GM19240 (cell line): ENCODE results near the gene PPP6R1.

Experiments used
- DNase-seq: peaks from one replicate; pipeline ENCODE4 v3.0.0; 2011; ENCODE audit warnings: low spot score; ENCODE audit not compliant: insufficient read length

Gene PPP6R1

GRCh38 chr19:55283548-55284377 lies 24.9 kb upstream of the PPP6R1 start, which contains the start of gene BRSK1:
Gene BRSK1 (plus strand): TSS chr19:55283997. CDS start chr19:55284443, 446 bp downstream.
- no peak for DNase-seq

GRCh38 chr19:55279770-55280643 lies 21.2 kb upstream of the PPP6R1 start, which contains the start of gene HSPBP1:
Gene HSPBP1 (minus strand): TSS chr19:55280110. CDS start chr19:55279608, 502 bp downstream.
- DNase-seq, result peak; percentile 81

- no peak for DNase-seq
Observed at GRCh38 chr19:55279340-55279739, 20.5 kb upstream of the PPP6R1 start.

- no peak for DNase-seq
Observed at GRCh38 chr19:55278391-55279135, 19.7 kb upstream of the PPP6R1 start.

- no peak for DNase-seq
Observed at GRCh38 chr19:55277494-55277893, 18.7 kb upstream of the PPP6R1 start.

- DNase-seq, result no peak
Observed at GRCh38 chr19:55276720-55277430, 18.1 kb upstream of the PPP6R1 start.

- DNase-seq, result no peak
Observed at GRCh38 chr19:55275851-55276719, 17.3 kb upstream of the PPP6R1 start.

- no peak for DNase-seq
Observed at GRCh38 chr19:55273978-55274707, 15.3 kb upstream of the PPP6R1 start.

GRCh38 chr19:55272142-55272541 lies 13.3 kb upstream of the PPP6R1 start:
- DNase-seq, result no peak

GRCh38 chr19:55270172-55270942 lies 11.5 kb upstream of the PPP6R1 start:
- no peak for DNase-seq

- no peak for DNase-seq
Observed at GRCh38 chr19:55269299-55269698, 10.5 kb upstream of the PPP6R1 start.

GRCh38 chr19:55266840-55267239 lies 8.0 kb upstream of the PPP6R1 start:
- DNase-seq, result no peak

- no peak for DNase-seq
Observed at GRCh38 chr19:55266404-55266803, 7.6 kb upstream of the PPP6R1 start.

- DNase-seq, result no peak
Observed at GRCh38 chr19:55265723-55266386, 7.0 kb upstream of the PPP6R1 start.

- DNase-seq, result no peak
Observed at GRCh38 chr19:55265173-55265572, 6.4 kb upstream of the PPP6R1 start.

- DNase-seq, result no peak
Observed at GRCh38 chr19:55264531-55264930, 5.7 kb upstream of the PPP6R1 start.

GRCh38 chr19:55262359-55262758 lies 3.5 kb upstream of the PPP6R1 start:
- no peak for DNase-seq

GRCh38 chr19:55261671-55262126 lies 2.9 kb upstream of the PPP6R1 start:
- DNase-seq, result no peak
